Kidney (tissue), 14 donors: ENCODE data around the gene ASIC3. TPM values are rescaled to one million over a fixed set of nuclear protein-coding genes. Genes with fewer than 3 reads are reported as not detected.

ENCODE experiments used
- DNase-seq, 5 donors: peaks; one replicate each; pipeline ENCODE4 v3.0.0-alpha.2; 2013 to 2020
- FAIRE-seq: peaks from 2 replicates; lab custom pipeline; 2012; peaks lifted over from hg19 to GRCh38; lab: Jason Lieb, UNC
- H3K27ac ChIP-seq, 2 donors: one replicate each; pipeline ENCODE4 v1.7.0; 2013; ENCODE audit warnings: low read depth in 2 of 2, low read length in 2 of 2, inconsistent platforms in 1 of 2
- H3K27me3 ChIP-seq: one replicate; pipeline ENCODE4 v1.7.1; 2013; ENCODE audit warnings: low read length, inconsistent platforms; ENCODE audit not compliant: control insufficient read depth, insufficient read depth
- H3K36me3 ChIP-seq, 3 donors: one replicate each; pipeline versions ENCODE4 v1.7.0 to v1.7.1; 2013; ENCODE audit warnings: low read length in 3 of 3, control low read depth in 1 of 3, inconsistent platforms in 1 of 3; ENCODE audit not compliant: insufficient read depth in 3 of 3, control insufficient read depth in 2 of 3
- H3K4me1 ChIP-seq, 3 donors: one replicate each; pipeline versions ENCODE4 v1.7.0 to v1.7.1; 2013; ENCODE audit warnings: low read length in 3 of 3, inconsistent platforms in 1 of 3, low read depth in 1 of 3; ENCODE audit not compliant: control insufficient read depth in 2 of 3, insufficient read depth in 2 of 3
- H3K4me3 ChIP-seq, 3 donors: one replicate each; pipeline versions ENCODE4 v1.7.0 to v1.8.1; 2013; ENCODE audit warnings: low read length in 3 of 3, control low read depth in 1 of 3, inconsistent platforms in 1 of 3
- H3K9ac ChIP-seq, 3 donors: one replicate each; pipeline versions ENCODE4 v1.7.0 to v1.7.1; 2013; ENCODE audit warnings: low read length in 3 of 3, control low read depth in 1 of 3, inconsistent platforms in 1 of 3
- H3K9me3 ChIP-seq, 3 donors: one replicate each; pipeline versions ENCODE4 v1.7.0 to v1.7.1; 2013; ENCODE audit warnings: low read length in 3 of 3, control low read depth in 1 of 3, inconsistent platforms in 1 of 3; ENCODE audit not compliant: control insufficient read depth in 2 of 3, insufficient read depth in 1 of 3
- intact Hi-C: fragments of 100-400 bp; cut with DNase I; formaldehyde crosslinking; loops from one replicate; pipeline ENCODE4 v1.11.1; 2022
- polyA plus RNA-seq: library from polyadenylated mRNA; stranded (reverse); fragments of 350-450 nt; fragmentation: Illumina TruSeq; extraction: RNeasy Lipid Tissue Mini Kit (QIAGEN cat#74804); gene quantifications from one replicate; pipeline ENCODE4 v1.2.3, GENCODE V29; 2014; ENCODE audit warnings: low read depth, low replicate concordance; ENCODE audit not compliant: insufficient read depth
- total RNA-seq: library from RNA; stranded (reverse); fragmentation: NEBNext Ultra II Directional; extraction: Animal tissue kit (Norgen Biotek cat#: 25700); gene quantifications from one replicate; pipeline ENCODE4 v1.2.1, GENCODE V29; 2021
- TF ChIP-seq, protein P1 (sequence below): IDR thresholded peaks from 3 replicates; pipeline ENCODE4 v1.5.1; 2012; ENCODE audit warnings: mild to moderate bottlenecking, moderate library complexity, borderline replicate concordance; ENCODE audit not compliant: insufficient read depth; ENCODE audit errors: extremely low read depth
- donor health status: control.
- donor health status: control.
- donor health status: control.
- donor health status: control.
- donor health status: control.
- donor health status: DM: yes; HTN: yes; CAD: no.
- donor health status: Normal renal cell carcinoma (clear cell type).

ASIC3 gene
- total and polyA plus RNA-seq, 2 donors from 2014 or later = 1.9 to 3.1 TPM

GRCh38 chr7:151075662-151075971, 27.3 kb downstream of the ASIC3 start:
- peaks cover 2 to 23% (median 13%) of the 10 kb centered on the region in 3 donors for H3K36me3 ChIP-seq
- peak in 2 of 5 donors; percentile 47 to 54 for DNase-seq
- H3K4me1 ChIP-seq = peaks cover 0 to 20% (median 6%) of the 10 kb centered on the region in 3 donors
- H3K27ac ChIP-seq = no peak overlapping the region
- intact Hi-C loops = no loop called here
- FAIRE-seq = no peak
- H3K9me3 ChIP-seq = no peaks in the 10 kb centered on the region
- no peak overlapping the region for H3K9ac ChIP-seq
- TF ChIP-seq, protein P1, sequence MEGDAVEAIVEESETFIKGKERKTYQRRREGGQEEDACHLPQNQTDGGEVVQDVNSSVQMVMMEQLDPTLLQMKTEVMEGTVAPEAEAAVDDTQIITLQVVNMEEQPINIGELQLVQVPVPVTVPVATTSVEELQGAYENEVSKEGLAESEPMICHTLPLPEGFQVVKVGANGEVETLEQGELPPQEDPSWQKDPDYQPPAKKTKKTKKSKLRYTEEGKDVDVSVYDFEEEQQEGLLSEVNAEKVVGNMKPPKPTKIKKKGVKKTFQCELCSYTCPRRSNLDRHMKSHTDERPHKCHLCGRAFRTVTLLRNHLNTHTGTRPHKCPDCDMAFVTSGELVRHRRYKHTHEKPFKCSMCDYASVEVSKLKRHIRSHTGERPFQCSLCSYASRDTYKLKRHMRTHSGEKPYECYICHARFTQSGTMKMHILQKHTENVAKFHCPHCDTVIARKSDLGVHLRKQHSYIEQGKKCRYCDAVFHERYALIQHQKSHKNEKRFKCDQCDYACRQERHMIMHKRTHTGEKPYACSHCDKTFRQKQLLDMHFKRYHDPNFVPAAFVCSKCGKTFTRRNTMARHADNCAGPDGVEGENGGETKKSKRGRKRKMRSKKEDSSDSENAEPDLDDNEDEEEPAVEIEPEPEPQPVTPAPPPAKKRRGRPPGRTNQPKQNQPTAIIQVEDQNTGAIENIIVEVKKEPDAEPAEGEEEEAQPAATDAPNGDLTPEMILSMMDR = no peak
- no peak overlapping the region for H3K4me3 ChIP-seq
- H3K27me3 ChIP-seq = no peaks in the 10 kb centered on the region

DNA sequence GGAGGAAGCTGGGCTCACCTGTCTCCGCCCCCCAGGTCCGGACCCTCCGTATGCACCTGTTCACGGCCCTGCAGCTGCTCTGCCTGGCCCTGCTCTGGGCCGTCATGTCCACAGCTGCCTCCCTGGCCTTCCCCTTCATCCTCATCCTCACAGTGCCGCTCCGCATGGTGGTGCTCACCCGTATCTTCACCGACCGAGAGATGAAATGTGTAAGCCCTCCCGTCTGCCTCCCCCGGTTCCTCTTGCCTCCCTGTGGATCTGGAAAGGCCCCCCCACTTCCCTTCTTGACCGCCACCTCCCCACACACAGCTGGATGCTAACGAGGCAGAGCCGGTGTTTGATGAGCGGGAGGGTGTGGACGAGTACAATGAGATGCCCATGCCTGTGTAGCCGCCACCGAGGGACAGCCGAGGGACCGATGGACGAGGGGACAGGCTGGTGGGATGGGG, 27.7 kb downstream of the ASIC3 start:
- Histone ChIP-seq H3K36me3 (peaks cover 2 to 21% (median 13%) of the 10 kb centered on the region in 3 donors), H3K27ac (no peak overlapping the region), H3K4me1 (peaks cover 0 to 20% (median 6%) of the 10 kb centered on the region in 3 donors), H3K9me3 (no peaks in the 10 kb centered on the region), H3K4me3 (no peak overlapping the region), H3K27me3 (no peaks in the 10 kb centered on the region), H3K9ac (no peak overlapping the region)
- intact Hi-C loops = no loop called here
- TF ChIP-seq, protein P1 = no peak
- FAIRE-seq (no peak), DNase-seq (peak in 2 of 5 donors; percentile 45 to 73)

DNA sequence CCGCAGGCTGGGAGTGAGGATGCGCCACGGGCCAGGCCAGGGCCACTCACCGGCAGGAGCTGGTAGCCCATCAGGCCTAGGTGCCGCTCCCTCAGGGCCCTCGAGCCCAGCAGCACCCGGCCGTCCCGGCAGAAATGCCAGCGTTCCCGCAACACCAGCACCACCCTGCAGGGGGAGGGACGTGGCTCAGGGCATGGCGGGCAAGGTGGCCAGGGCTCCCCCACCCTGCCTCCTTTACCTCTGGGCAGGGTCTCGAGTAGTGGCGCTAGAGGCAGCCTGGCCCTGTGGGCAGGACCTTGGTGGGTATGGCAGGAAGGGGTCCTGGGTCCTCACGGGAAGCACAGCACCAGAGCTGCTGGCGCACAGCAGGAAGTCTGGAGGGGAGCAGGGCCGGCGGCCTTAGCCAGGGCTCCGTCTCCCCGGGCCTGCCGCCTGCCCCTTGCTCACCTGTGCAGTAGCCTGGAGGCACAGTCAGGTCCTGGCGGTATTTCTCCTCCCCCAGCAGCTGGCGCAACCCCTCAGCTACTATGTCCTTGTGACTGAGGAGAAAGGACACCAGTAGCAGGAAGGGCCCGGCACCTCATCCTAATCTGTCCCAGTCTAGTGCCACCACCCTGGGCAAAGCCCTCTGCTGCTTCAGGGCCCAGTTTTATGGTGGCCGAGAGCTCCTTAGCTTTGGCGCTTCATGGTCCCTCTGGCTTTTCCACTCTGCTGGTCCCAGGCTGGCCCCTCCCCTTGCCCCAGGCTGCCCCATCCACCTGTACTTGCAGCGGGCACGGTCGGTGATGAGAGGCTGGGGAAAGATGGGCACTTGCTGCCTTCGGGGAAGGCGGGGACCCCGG, 28.8 kb downstream of the ASIC3 start:
- Histone ChIP-seq H3K27ac (no peak overlapping the region), H3K9me3 (no peaks in the 10 kb centered on the region), H3K4me1 (peaks cover 0 to 30% (median 6%) of the 10 kb centered on the region in 3 donors), H3K9ac (no peak overlapping the region), H3K27me3 (no peaks in the 10 kb centered on the region), H3K4me3 (no peak overlapping the region), H3K36me3 (peaks cover 2 to 13% (median 13%) of the 10 kb centered on the region in 3 donors)
- no peak for FAIRE-seq
- TF ChIP-seq, protein P1 = no peak
- intact Hi-C loops = no loop called here
- DNase-seq = peak in 3 of 5 donors; percentile 16 to 79 (median 64)
